Measurements from ENCODE around the gene F7. TPM values are rescaled to one million over a fixed set of nuclear protein-coding genes. Genes with fewer than 3 reads are reported as not detected.

Gene F7
- total and polyA plus RNA-seq, 2 donors = 0.14 to 0.24 TPM

- Histone ChIP-seq H3K36me3 (ENCODE audit: control insufficient read depth in 2 of 2, insufficient read depth in 2 of 2, low read length in 1 of 2) (peaks cover 11 to 16% of the 10 kb centered on the region in 2 donors), H3K27me3 (ENCODE audit: control insufficient read depth in 2 of 2, insufficient read depth in 1 of 2, low read length in 1 of 2) (no peaks in the 10 kb centered on the region), H3K4me1 (ENCODE audit: control insufficient read depth in 2 of 2, insufficient read depth in 2 of 2, low read length in 2 of 2) (no peaks in the 10 kb centered on the region), H3K27ac (ENCODE audit: low read depth in 1 of 2, low read length in 1 of 2) (no peak overlapping the region), H3K4me3 (ENCODE audit: low read length in 2 of 2) (no peak overlapping the region), H3K9me3 (ENCODE audit: control insufficient read depth in 2 of 2, insufficient read depth in 1 of 2, low read length in 1 of 2) (peaks cover 0 to 7% of the 10 kb centered on the region in 2 donors)
- 98% methylated on average over 13 of the region's 13 CpGs for WGBS
- DNase-seq (ENCODE audit: low read depth in 6 of 9, low spot score in 9 of 9) = no peak
Observed at GRCh38 chr13:113169277-113170272, 64.0 kb downstream of the F7 start.

Other genes with a start within 250 kb of the F7 start
- 13.0 TPM for gene MCF2L, start 136.6 kb upstream of the F7 start, total RNA-seq
- gene MCF2L, start 136.6 kb upstream of the F7 start, polyA plus RNA-seq = 28.6 TPM
- gene F10, start 17.0 kb downstream of the F7 start, total RNA-seq = 2.7 TPM
- gene F10, start 17.0 kb downstream of the F7 start, polyA plus RNA-seq = 1.4 TPM
- gene PROZ, start 52.9 kb downstream of the F7 start, total RNA-seq = 0.05 TPM
- gene PROZ, start 52.9 kb downstream of the F7 start, polyA plus RNA-seq = 0.07 TPM
- gene PCID2, start 102.9 kb downstream of the F7 start, total RNA-seq = 53.6 TPM
- 63.3 TPM for gene PCID2, start 102.9 kb downstream of the F7 start, polyA plus RNA-seq
- gene CUL4A, start 103.8 kb downstream of the F7 start, total RNA-seq = 41.6 TPM
- gene CUL4A, start 103.8 kb downstream of the F7 start, polyA plus RNA-seq = 57.3 TPM
- 50.7 TPM for gene LAMP1, start 191.4 kb downstream of the F7 start, total RNA-seq
- gene LAMP1, start 191.4 kb downstream of the F7 start, polyA plus RNA-seq = 85.4 TPM